Mammary microvascular endothelial cell (primary cell): Measurements from ENCODE around the gene UQCRH. TPM values are rescaled to one million over a fixed set of nuclear protein-coding genes. Genes with fewer than 3 reads are reported as not detected.

ENCODE experiments used
- total RNA-seq: library from RNA; depleted of rRNA; stranded (reverse); fragments of >200 nt; gene quantifications from 2 replicates; pipeline ENCODE4 v1.2.3, GENCODE V29; 2015

UQCRH gene
- total RNA-seq: 475 and 523 TPM in 2 replicates

GRCh38 chr1:46303038-46303871 lies at the start of gene UQCRH, which contains the start of gene LRRC41:
Gene UQCRH (plus strand): TSS chr1:46303698. CDS start chr1:46303767, 69 bp downstream.
Gene LRRC41 (minus strand): TSS chr1:46303616. CDS start chr1:46303322, 294 bp downstream.

DNA sequence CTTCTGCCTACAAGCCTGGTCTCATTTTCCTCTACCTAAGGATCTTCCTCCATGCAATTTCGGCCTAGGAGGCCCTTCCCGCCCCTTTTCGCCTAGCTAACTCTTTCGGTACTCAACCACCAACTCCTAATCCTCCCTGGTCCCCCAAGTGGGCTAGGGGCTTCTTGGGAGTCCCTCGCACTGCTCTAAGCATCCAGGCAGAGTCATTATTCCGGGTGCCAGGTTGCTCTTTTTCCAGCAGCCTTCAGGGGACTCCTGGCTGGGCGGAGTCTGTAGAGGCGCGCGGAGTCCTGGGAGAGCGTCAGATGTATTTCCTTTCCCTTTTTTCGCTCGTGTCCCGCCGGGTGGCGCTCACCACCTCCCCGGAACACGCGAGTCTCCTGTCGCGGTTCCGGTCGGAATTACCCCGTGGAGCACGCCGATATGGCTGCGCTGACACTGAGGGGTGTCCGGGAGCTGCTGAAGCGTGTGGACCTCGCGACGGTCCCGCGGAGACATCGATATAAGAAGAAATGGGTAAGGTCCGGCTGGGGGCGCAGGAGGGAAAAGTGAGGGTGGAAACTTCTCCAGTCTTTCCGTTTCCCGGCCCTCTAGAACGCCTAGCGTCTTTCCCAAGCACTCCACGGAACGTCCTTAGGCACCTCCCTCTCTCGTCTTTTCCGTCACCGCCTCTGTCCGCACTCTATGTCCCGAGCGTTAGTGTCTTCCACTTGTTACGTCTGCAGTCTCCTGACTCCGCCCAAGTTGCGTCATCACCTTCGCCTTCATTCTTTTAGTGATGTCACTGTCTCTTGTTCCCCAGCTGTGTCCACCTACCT lies 37.1 kb downstream of the UQCRH start, which contains the start of gene NSUN4:
Gene NSUN4, plus strand, starts transcription at position 404 of the 818 bp plus-strand sequence. Its CDS starts 20 bp downstream, at position 424.

Other genes with a start within 250 kb of the UQCRH start
- 9.8 and 11.3 TPM in 2 replicates for gene PIK3R3, start 171.1 kb upstream of the UQCRH start, total RNA-seq
- gene TSPAN1, start 128.6 kb upstream of the UQCRH start, total RNA-seq: 2.0 and 2.5 TPM in 2 replicates
- gene P3R3URF, start 127.2 kb upstream of the UQCRH start, total RNA-seq: not detected in 2 replicates
- 57.8 and 61.0 TPM in 2 replicates for gene POMGNT1, start 105.3 kb upstream of the UQCRH start, total RNA-seq
- 0.20 and 0.60 TPM in 2 replicates for gene LURAP1, start 100.4 kb upstream of the UQCRH start, total RNA-seq
- 10.8 and 14.1 TPM in 2 replicates for gene RAD54L, start 55.9 kb upstream of the UQCRH start, total RNA-seq
- 59.6 and 66.9 TPM in 2 replicates for gene LRRC41, start 82 bp upstream of the UQCRH start, total RNA-seq
- 12.7 and 24.8 TPM in 2 replicates for gene NSUN4, start 37.1 kb downstream of the UQCRH start, total RNA-seq
- 0.30 and 0.53 TPM in 2 replicates for gene FAAH, start 90.6 kb downstream of the UQCRH start, total RNA-seq
- gene DMBX1, start 186.1 kb downstream of the UQCRH start, total RNA-seq: not detected in 2 replicates
- gene KNCN, start 247.9 kb downstream of the UQCRH start, total RNA-seq: not detected in 2 replicates